ENCODE results near the gene CHADL.
"Not testable (repeated sequence)": the region's sequence is repeated elsewhere in the genome, so short reads cannot be mapped to it uniquely, and the experiment has no call there.

The CHADL gene

DNA sequence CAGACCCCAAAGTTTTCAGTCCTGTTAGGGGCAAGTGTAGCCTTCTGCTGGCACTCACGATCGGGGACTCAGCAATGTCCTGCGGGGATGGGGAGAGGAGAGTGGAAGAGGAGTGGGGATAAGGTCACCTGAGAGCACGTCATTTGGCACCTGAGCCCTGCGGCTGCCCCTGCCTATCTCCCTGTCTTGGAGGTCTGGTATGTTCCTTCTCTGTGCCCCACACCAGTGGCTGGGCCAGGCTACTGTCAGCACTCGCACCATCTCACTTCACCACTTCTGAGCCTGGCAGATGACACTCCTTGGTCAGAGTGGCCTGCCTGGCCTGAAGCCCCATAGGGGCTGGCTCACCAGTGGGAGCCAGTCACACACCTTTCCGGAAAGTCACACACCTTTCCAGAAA is 20.1 kb upstream of the CHADL start:
- in situ Hi-C loops (cut with MboI; ENCODE audit: low pct_unique_long_range_greater_than_20kb, low sequenced_read_pairs): no loop called here

DNA sequence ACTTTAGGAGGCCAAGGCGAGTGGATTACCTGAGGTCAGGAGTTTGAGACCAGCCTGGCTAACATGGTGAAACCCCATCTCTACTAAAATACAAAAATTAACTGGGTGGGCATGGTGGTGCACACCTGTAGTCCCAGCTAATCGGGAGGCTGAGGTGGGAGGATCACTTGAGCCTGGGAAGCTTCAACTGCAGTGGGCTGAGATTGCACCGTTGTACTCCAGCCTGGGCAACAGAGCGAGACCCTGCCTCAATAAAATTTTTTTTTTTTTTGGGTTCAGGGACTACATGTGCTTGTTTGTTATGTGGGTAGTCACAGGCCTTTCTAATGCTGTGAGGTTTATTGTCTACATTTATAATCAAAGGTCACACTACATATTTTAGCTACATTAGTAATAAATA is 19.0 kb upstream of the CHADL start:
- DNase-seq; in situ Hi-C loops (cut with MboI; ENCODE audit: low pct_unique_long_range_greater_than_20kb, low sequenced_read_pairs): not testable (repeated sequence)

More for the DNA sequence above, 20.1 kb upstream of the CHADL start:
- no peak for DNase-seq

DNA sequence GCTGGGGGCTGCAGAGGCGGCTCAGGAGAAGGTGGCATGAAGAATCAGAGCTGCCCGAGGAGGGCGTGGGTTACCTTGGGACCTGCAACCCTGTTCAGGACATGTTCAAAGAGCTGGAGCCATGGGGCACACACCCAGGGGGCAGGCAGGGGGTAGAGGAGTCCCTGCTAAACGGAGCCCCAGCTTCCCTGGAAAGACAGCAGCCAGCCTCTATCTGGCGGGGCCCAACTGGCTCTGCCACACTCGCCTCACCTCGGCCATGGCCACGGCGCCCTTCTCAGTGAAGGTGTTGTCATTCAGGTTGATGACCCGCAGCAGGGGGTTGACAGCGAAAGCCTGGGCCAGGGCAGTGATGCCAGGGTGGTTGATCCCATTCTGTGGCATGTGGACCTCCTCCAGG is 17.0 kb upstream of the CHADL start:
- in situ Hi-C loops (cut with MboI; ENCODE audit: low pct_unique_long_range_greater_than_20kb, low sequenced_read_pairs): no loop called here

GRCh38 chr22:41256254-41257253 is 15.8 kb upstream of the CHADL start:
- DNase-seq: no peak
- in situ Hi-C loops (cut with MboI; ENCODE audit: low pct_unique_long_range_greater_than_20kb, low sequenced_read_pairs): no loop called here

More for the DNA sequence above, 17.0 kb upstream of the CHADL start:
- no peak for DNase-seq

GRCh38 chr22:41254230-41254629 is 13.5 kb upstream of the CHADL start:
- no peak for DNase-seq
- in situ Hi-C loops (cut with MboI; ENCODE audit: low pct_unique_long_range_greater_than_20kb, low sequenced_read_pairs): no loop called here

DNA sequence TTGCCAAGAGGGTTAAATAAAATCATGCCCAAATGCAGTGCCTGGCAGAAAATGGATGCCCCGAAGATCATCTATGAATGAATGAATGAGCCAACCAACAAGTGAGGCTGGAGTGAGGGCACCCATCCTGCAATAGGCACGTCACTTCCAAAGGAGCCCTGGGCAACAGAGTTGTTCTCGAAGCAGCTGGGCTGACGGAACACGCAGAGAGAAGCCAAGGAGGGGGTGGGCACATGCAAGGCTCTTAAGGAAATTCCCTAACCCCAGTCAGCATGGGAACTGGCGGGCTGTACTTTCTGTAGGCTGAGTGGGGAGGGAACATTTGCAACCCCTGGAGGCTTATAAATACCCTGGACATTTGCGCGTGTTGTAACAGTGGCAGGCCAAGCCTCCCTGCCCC is 11.6 kb upstream of the CHADL start:
- in situ Hi-C loops (cut with MboI; ENCODE audit: low pct_unique_long_range_greater_than_20kb, low sequenced_read_pairs): no loop called here

DNA sequence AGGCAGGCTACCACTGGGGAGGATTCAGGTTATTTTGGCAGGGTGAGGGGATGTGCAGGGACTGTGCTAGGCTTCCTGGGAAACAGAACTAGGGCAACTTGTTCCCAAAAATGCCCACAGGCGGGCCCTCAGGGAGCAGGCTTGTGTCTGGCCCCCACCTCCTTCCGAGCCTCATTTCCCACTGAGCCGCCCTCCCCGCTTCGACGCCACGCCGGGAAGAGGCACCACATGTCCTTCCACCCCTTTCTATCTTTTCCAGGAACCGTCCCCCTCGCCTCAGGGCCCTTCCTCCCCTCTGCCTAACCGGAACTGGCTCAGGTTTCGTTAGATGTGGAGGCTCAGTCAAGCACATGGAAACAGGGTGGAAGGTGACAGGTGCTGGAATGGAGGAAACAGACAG is 9.4 kb upstream of the CHADL start:
- no peak for DNase-seq
- in situ Hi-C loops (cut with MboI; ENCODE audit: low pct_unique_long_range_greater_than_20kb, low sequenced_read_pairs): no loop called here

More for the DNA sequence above, 11.6 kb upstream of the CHADL start:
- DNase-seq: no peak

GRCh38 chr22:41249442-41249841 is 8.7 kb upstream of the CHADL start:
- in situ Hi-C loops (cut with MboI; ENCODE audit: low pct_unique_long_range_greater_than_20kb, low sequenced_read_pairs): no loop called here
- DNase-seq: no peak

- no peak for DNase-seq
- in situ Hi-C loops (cut with MboI; ENCODE audit: low pct_unique_long_range_greater_than_20kb, low sequenced_read_pairs): no loop called here
Measured at GRCh38 chr22:41248758-41249157, 8.0 kb upstream of the CHADL start.

- in situ Hi-C loops (cut with MboI; ENCODE audit: low pct_unique_long_range_greater_than_20kb, low sequenced_read_pairs): no loop called here
- no peak for DNase-seq
Measured at GRCh38 chr22:41248314-41248713, 7.6 kb upstream of the CHADL start.

DNA sequence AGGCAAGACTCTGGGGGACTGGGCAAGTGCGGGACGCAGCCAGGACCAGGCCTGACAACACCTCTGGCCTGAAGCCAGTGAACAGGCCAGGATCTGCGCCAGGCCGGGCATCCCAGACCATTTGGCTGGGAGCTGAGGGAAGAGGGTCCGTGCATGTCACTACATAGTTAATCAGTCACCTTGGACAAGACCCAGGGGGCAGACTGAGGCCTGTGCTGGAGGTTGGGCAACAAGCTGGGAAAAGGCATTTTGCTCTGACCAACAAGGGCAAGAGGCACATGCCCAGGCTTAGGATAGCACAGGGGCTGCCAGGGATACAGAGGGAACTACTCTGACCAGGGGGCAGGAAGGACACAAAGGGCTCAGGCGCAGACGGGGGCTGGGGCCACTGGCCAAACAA is 7.0 kb upstream of the CHADL start:
- in situ Hi-C loops (cut with MboI; ENCODE audit: low pct_unique_long_range_greater_than_20kb, low sequenced_read_pairs): no loop called here
- no peak for DNase-seq

DNA sequence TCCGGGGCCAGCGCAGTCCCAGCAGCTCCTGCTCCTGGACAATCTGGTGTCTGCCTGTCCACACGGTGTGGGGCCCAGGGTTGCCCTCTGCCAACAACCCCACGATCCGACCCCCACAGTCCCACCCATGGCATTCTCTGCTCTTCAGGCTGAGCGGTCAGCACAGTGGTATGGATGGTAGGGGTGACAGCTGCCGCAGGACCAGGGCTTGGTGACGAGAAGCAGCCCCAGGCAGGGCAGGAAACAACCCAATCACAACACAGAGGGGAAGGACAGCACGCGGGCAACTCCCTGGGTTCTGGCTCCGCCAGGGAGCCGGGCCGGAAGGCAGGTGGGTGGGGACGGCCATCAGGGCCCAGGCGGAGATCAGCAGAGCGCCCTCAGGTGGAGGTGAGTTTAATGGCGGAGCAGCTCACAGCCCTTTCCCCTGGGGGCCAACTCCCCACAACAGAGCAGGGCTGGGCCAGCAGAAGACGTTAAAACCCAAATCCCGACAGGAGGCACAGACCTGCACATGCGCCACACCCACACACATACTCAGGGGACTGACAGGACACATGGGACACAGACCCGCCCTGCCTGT is 5.3 kb upstream of the CHADL start:
- in situ Hi-C loops (cut with MboI; ENCODE audit: low pct_unique_long_range_greater_than_20kb, low sequenced_read_pairs): no loop called here
- DNase-seq: no peak

DNA sequence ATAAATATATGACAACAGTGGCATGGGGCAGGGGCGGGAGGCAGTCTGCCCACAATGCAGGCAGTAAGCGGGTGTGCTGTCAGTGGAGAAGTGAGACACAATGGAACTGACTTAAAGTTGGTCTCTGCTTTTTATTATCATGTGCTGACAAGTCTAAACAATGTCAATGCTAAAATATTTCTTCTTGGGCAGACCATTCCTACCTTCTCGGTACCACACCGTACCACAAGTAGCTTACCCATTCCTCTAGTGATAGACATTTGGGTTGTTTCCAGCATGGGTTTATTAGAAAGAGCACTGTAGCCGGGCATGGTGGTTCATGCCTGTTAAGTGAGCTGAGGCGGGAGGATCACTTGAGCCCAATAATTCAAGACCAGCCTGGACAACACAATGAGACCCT is 2.6 kb upstream of the CHADL start:
- in situ Hi-C loops (cut with MboI; ENCODE audit: low pct_unique_long_range_greater_than_20kb, low sequenced_read_pairs): no loop called here

DNA sequence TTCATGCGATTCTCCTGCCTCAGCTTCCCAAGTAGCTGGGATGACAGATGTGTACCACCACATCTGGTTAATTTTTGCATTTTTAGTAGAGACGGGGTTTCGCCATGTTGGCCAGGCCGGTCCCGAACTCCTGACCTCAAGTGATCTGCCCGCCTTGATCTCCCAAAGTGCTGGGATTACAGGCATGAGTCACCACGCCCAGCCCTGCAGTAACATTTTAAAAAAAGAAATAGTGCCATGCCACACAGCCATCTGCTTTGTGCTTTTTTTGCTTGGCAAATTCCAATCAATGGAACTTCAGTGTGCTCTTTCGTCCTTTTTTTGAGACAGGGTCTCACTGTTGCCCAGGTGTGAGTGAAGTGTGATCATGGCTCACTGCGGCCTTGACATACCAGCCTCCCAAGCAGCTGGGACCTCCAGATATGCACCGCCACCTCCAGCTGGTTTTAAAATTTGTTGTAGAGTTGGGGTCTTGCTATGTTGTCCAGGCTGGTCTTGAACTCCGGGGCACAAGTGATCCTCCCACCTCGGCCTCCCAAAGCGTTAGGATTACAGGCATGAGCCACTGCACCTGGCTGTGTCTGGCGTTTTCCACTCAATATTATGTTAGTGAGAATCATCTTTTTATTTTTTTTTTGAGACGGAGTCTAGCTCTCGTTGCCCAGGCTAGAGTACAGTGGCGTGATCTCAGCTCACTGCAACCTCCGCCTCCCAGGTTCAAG is 1.8 kb upstream of the CHADL start:
- no peak for DNase-seq
- in situ Hi-C loops (cut with MboI; ENCODE audit: low pct_unique_long_range_greater_than_20kb, low sequenced_read_pairs): no loop called here

More for the DNA sequence above, 2.6 kb upstream of the CHADL start:
- no peak for DNase-seq

- DNase-seq: no peak
- in situ Hi-C loops (cut with MboI; ENCODE audit: low pct_unique_long_range_greater_than_20kb, low sequenced_read_pairs): no loop called here
Measured at GRCh38 chr22:41241133-41241676, 474 bp upstream of the CHADL start.

GRCh38 chr22:41239443-41240128 is 1.1 kb downstream of the CHADL start:
- DNase-seq: no peak
- in situ Hi-C loops (cut with MboI; ENCODE audit: low pct_unique_long_range_greater_than_20kb, low sequenced_read_pairs): no loop called here

DNA sequence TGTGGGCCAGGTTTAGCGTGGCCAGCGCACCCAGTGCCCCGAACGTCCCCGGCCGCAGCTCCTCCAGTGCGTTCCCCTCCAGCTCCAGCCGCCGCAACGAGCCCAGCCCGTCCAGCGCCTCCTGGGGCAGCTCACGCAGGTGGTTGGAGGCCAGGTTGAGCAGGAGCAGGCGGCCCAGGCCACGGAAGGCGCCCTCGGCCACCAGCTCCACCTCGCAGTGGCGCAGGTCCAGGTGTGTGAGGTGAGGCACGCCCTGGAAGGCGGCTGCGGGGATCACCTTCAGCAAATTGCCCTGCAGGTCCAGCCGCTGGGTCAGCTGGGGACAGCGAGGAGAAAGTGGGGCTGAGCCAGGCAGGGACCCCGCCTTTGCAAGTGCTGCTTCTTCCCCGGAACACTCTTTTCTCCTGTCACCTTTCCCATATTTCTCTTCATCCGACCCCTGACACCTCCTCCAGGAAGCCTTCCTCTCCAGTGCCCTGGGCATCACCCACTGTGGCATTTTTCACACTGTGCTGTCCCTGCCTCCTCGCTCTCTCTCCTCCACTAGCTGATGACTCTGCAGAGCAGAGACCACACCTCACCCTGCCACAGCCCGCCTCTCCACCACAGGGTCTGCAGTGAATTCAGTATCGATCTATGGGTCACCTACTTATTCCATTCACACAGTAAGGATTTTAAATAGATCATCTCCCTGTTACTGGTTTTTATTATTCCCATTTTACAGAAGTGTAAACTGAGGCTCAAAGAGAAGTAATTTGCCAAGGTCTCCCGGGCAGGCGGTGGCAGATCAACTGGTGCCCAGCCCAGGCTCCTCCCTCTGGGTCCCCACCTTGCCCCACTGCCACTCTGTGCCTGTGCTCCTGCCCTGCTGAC is 1.9 kb downstream of the CHADL start:
- in situ Hi-C loops (cut with MboI; ENCODE audit: low pct_unique_long_range_greater_than_20kb, low sequenced_read_pairs): no loop called here
- no peak for DNase-seq

All from KBM-7 (cell line).